Measurements from ENCODE around the gene NAALADL2.

NAALADL2 gene

DNA sequence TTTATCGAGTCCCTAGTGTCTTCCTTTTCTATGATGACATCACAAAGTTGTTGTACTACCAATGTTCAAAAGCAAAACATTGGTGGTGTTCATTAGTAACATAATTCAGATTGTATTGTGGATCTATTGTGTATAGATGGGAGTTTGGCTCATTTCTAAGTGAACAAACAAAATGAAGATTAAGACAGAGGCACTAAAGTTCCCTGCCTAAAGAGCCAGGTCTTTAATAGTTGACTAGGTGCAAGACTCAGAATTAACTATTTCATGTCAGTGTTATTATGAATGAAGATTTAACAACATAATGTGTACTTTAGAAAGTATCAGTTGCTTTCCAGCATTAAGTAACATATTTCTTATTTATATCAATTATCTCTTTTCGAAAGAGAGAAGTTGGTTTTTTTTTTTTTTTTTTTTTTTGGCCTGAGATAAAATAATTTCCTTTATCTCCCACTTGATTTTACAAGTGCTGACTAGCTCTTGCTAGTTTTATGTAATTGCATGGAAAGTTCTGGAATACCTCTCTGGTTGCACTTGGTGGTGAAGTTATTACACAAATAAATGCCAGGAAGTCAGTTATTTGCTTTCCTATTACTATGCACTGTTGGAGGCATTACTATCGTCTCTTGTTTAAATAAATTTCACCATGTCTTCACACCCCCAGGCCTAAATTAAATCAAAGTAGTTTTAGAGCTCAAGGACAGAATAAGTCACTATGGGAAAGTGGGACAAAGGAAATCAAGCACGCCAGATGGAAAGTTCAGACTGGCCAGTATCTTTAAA, 48.7 kb downstream of the NAALADL2 start:
- TF ChIP-seq, protein P1, sequence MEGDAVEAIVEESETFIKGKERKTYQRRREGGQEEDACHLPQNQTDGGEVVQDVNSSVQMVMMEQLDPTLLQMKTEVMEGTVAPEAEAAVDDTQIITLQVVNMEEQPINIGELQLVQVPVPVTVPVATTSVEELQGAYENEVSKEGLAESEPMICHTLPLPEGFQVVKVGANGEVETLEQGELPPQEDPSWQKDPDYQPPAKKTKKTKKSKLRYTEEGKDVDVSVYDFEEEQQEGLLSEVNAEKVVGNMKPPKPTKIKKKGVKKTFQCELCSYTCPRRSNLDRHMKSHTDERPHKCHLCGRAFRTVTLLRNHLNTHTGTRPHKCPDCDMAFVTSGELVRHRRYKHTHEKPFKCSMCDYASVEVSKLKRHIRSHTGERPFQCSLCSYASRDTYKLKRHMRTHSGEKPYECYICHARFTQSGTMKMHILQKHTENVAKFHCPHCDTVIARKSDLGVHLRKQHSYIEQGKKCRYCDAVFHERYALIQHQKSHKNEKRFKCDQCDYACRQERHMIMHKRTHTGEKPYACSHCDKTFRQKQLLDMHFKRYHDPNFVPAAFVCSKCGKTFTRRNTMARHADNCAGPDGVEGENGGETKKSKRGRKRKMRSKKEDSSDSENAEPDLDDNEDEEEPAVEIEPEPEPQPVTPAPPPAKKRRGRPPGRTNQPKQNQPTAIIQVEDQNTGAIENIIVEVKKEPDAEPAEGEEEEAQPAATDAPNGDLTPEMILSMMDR (conservative IDR thresholded peaks at IDR 0.05; ENCODE audit: low read depth, low read length), result no peak
- Histone ChIP-seq H2AFZ (ENCODE audit: low read depth) (no peak overlapping the region), H3K36me3 (ENCODE audit: insufficient read depth) (no peaks in the 10 kb centered on the region)

DNA sequence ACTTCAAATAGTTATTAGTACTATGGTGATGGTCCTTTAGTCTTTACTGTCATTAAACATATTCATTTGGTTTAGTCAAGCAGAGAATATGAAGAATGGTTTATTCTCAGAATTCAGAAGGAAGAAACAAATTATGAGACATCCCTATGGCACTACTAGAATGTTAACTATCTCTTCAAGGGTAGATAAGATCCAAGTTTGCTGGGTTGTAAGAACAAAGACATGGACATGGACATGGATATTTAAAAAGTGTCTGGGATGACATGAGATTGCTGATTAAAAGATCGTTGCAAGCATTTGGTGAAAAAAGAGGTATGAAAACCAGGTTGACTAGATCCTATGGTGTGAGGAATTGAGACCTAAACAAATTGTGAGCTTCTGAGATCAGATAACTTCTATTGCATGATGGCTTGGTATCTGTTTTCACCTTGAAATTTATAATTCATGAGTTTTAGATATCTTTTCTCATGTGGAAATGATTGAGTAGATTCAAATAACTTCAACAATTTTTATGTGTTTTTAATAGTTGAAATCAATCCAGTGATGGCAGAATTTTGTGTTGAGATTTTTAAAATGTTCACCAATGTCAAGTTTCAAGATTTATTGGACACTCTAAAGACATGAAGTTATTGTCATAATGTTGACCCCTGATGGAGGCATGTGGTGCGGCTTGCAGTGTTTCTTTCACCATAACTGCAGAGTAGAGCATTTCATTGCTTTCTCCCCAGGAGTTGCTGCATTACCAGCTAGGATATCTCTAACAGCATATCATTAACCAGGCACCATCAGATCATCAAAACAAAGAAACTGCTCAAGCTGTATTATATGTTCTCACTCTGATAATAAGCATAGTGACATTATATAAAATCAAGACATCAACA, 72.6 kb downstream of the NAALADL2 start:
- H4K20me1 ChIP-seq (ENCODE audit: insufficient read depth), result no peaks in the 10 kb centered on the region
- TF ChIP-seq, protein P1 (conservative IDR thresholded peaks at IDR 0.05; ENCODE audit: low read depth, low read length), result no peak
- H3K79me2 ChIP-seq (ENCODE audit: insufficient read depth, low read depth), result no peaks in the 10 kb centered on the region

More for the DNA sequence above, 48.7 kb downstream of the NAALADL2 start:
- Histone ChIP-seq H3K79me2 (ENCODE audit: insufficient read depth, low read depth) (no peaks in the 10 kb centered on the region), H4K20me1 (ENCODE audit: insufficient read depth) (no peaks in the 10 kb centered on the region), H3K9ac (no peak overlapping the region), H3K27ac (no peak overlapping the region), H3K4me2 (no peak overlapping the region), H3K27me3 (ENCODE audit: insufficient read depth, low read depth) (no peaks in the 10 kb centered on the region), H3K4me1 (ENCODE audit: low read depth, poor library complexity, severe bottlenecking) (no peaks in the 10 kb centered on the region), H3K4me3 (IDR thresholded peaks at IDR 0.05; ENCODE audit: insufficient read depth, low read depth, low read length) (no peak overlapping the region)

DNA sequence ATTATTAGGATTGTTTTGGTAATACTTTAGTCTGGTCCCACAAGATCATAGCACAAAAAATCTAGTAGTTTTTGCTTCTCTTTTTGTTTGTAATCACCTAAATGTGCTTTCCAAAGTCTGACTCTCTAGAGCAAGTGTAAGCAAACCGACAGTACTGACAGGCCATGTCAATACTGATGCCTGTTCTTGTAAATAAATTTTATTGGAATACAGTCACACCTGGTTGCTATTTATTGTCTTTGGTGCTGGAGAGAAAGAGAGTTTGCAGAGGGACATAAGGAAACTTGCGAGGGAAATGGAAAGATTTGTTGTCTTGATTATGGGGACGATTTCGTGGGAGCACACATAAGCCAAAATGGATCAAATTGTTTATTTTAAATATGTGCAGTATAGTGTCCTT, 77.5 kb downstream of the NAALADL2 start:
- H3K9ac ChIP-seq, result no peak overlapping the region
- H3K27ac ChIP-seq, result no peak overlapping the region
- H3K4me3 ChIP-seq (IDR thresholded peaks at IDR 0.05; ENCODE audit: insufficient read depth, low read depth, low read length), result no peak overlapping the region
- H4K20me1 ChIP-seq (ENCODE audit: insufficient read depth), result no peaks in the 10 kb centered on the region
- H2AFZ ChIP-seq (ENCODE audit: low read depth), result no peak overlapping the region
- no peaks in the 10 kb centered on the region for H3K79me2 ChIP-seq (ENCODE audit: insufficient read depth, low read depth)
- H3K4me1 ChIP-seq (ENCODE audit: low read depth, poor library complexity, severe bottlenecking), result no peaks in the 10 kb centered on the region
- no peaks in the 10 kb centered on the region for H3K27me3 ChIP-seq (ENCODE audit: insufficient read depth, low read depth)
- TF ChIP-seq, protein P1 (conservative IDR thresholded peaks at IDR 0.05; ENCODE audit: low read depth, low read length), result no peak
- H3K4me2 ChIP-seq, result no peak overlapping the region
- H3K36me3 ChIP-seq (ENCODE audit: insufficient read depth), result no peaks in the 10 kb centered on the region; the same call in 1 of the 2 replicates

More for the DNA sequence above, 72.6 kb downstream of the NAALADL2 start:
- H3K27me3 ChIP-seq (ENCODE audit: insufficient read depth, low read depth), result no peaks in the 10 kb centered on the region
- no peaks in the 10 kb centered on the region for H3K4me1 ChIP-seq (ENCODE audit: low read depth, poor library complexity, severe bottlenecking)
- no peaks in the 10 kb centered on the region for H3K36me3 ChIP-seq (ENCODE audit: insufficient read depth)
- H3K4me2 ChIP-seq, result no peak overlapping the region
- H3K9ac ChIP-seq, result no peak overlapping the region
- no peak overlapping the region for H3K4me3 ChIP-seq (IDR thresholded peaks at IDR 0.05; ENCODE audit: insufficient read depth, low read depth, low read length)
- no peak overlapping the region for H3K27ac ChIP-seq
- no peak overlapping the region for H2AFZ ChIP-seq (ENCODE audit: low read depth)

DNA sequence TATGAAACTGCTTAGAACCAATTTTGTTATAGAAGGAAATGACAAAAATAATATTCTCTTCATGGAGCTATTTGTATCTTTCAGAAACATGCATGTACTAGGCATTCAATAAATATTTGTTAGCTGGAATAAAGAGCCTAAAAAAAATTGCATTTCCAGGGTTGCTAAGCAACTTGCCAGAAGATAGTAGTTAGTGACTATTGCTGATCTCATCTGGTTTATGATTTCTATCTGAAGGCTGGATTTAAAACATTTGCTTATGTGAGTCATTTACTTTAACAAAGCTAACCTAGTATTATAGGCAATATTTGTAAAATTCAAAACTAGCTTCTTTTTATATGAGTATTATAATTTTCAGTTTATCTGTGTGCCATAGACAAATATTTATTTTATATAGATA, 78.3 kb downstream of the NAALADL2 start:
- Histone ChIP-seq H3K4me3 (IDR thresholded peaks at IDR 0.05; ENCODE audit: insufficient read depth, low read depth, low read length) (no peak overlapping the region), H3K9ac (no peak overlapping the region), H4K20me1 (ENCODE audit: insufficient read depth) (no peaks in the 10 kb centered on the region), H3K4me1 (ENCODE audit: low read depth, poor library complexity, severe bottlenecking) (no peaks in the 10 kb centered on the region), H3K36me3 (ENCODE audit: insufficient read depth) (no peaks in the 10 kb centered on the region; the same call in 1 of the 2 replicates), H3K27ac (no peak overlapping the region), H3K27me3 (ENCODE audit: insufficient read depth, low read depth) (no peaks in the 10 kb centered on the region), H3K79me2 (ENCODE audit: insufficient read depth, low read depth) (no peaks in the 10 kb centered on the region), H2AFZ (ENCODE audit: low read depth) (no peak overlapping the region), H3K4me2 (no peak overlapping the region)
- TF ChIP-seq, protein P1 (conservative IDR thresholded peaks at IDR 0.05; ENCODE audit: low read depth, low read length), result no peak
